ENCODE results near the gene HCK. TPM values are rescaled to one million over a fixed set of nuclear protein-coding genes. Genes with fewer than 3 reads are reported as not detected.

The HCK gene
- total RNA-seq, 1 experiment from 2014 or later: 16.9 TPM

DNA sequence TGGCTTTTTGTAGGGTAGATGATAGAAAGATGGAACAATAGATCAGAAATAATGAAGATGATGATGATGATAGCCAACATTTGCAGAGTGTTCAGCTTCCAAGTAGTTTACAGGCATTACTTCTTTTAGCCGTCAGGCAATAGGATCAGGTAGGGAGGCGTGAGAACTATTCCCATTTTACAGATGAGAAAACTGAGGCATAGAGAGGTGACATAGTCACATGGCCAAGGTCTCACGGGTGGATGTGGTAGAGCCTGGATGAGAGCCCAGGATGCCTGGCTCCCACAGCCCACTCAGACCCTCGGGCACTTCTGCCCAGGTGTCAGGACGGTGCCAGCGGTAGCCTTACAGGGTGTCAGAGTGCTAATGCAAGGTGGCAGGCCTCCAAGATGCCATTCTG is 31.4 kb downstream of the HCK start:
- no peak overlapping the region for H3K4me2 ChIP-seq (ENCODE audit: low read depth, low read length, poor library complexity, severe bottlenecking)
- no peak overlapping the region for H3K4me3 ChIP-seq (ENCODE audit: low read length)
- no peaks in the 10 kb centered on the region for H4K20me1 ChIP-seq (ENCODE audit: insufficient read depth, low read depth, low read length)
- no peak overlapping the region for H2AFZ ChIP-seq (ENCODE audit: low read length)
- no peak for DNase-seq
- no peaks in the 10 kb centered on the region for H3K79me2 ChIP-seq (ENCODE audit: low read length)
- no peaks in the 10 kb centered on the region for H3K27me3 ChIP-seq (ENCODE audit: low read length)
- H3K9me2 ChIP-seq (replicated peaks; ENCODE audit: insufficient read depth, low read length): no peaks in the 10 kb centered on the region
- H3K27ac ChIP-seq (ENCODE audit: low read length): no peak overlapping the region
- peaks cover 3% of the 10 kb centered on the region for H3K9me3 ChIP-seq (ENCODE audit: low read length)
- no peaks in the 10 kb centered on the region; the same call in 1 of the 2 replicates for H3K4me1 ChIP-seq (ENCODE audit: low read length)
- H3K36me3 ChIP-seq (ENCODE audit: insufficient read depth, low read length): no peaks in the 10 kb centered on the region
- no peak overlapping the region for H3K9ac ChIP-seq (ENCODE audit: low read length)

DNA sequence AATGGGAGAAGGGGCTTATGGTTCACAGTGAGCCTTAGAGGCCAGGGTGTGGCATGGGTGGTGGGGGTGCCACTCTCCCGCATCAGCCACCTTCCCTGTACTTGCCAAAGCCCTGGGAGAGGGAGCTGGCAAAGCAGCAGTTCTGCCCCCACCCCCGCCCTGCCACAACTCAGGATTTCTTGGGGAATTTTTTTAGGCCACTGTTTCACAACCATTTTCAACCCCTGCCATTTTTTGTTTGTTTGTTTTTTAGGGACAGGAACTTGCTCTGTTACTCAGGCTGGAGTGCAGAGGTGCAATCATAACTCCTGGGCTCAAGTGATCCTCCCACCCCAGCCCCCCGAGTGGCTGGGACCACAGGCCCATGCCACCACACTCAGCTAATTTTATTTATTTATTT is 35.0 kb downstream of the HCK start:
- H3K4me1 ChIP-seq (ENCODE audit: low read length): peaks cover 18% of the 10 kb centered on the region
- H3K27me3 ChIP-seq (ENCODE audit: low read length): no peaks in the 10 kb centered on the region
- H3K4me2 ChIP-seq (ENCODE audit: low read depth, low read length, poor library complexity, severe bottlenecking): no peak overlapping the region
- no peaks in the 10 kb centered on the region for H3K79me2 ChIP-seq (ENCODE audit: low read length)
- no peak overlapping the region for H3K4me3 ChIP-seq (ENCODE audit: low read length)
- no peaks in the 10 kb centered on the region for H3K9me2 ChIP-seq (replicated peaks; ENCODE audit: insufficient read depth, low read length)
- no peaks in the 10 kb centered on the region for H4K20me1 ChIP-seq (ENCODE audit: insufficient read depth, low read depth, low read length)
- no peaks in the 10 kb centered on the region for H3K36me3 ChIP-seq (ENCODE audit: insufficient read depth, low read length)
- no peak overlapping the region for H3K9ac ChIP-seq (ENCODE audit: low read length)
- peaks cover 11% of the 10 kb centered on the region for H3K9me3 ChIP-seq (ENCODE audit: low read length)
- DNase-seq: no peak
- H2AFZ ChIP-seq (ENCODE audit: low read length): no peak overlapping the region
- H3K27ac ChIP-seq (ENCODE audit: low read length): no peak overlapping the region

DNA sequence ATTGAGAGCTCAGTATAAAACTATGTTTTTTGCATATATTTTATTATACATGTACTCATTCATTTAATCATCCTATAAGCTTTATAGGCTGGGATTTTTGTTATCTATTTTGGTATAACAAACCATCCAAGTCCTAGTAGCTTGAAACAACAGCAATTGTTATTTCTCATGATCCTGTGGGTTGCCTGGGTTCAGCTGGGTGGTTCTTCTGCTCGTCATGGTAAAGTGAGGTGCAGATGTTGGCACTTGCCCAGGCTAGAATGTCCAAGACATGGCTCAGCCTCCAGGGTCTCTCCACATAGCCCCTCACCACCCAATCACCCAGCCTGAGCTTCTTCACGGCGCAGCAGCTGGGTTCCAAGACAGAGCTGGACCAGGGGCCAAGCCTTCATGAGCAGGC is 36.7 kb downstream of the HCK start:
- no peak for DNase-seq
- Histone ChIP-seq H3K9me2 (replicated peaks; ENCODE audit: insufficient read depth, low read length) (no peaks in the 10 kb centered on the region), H4K20me1 (ENCODE audit: insufficient read depth, low read depth, low read length) (no peaks in the 10 kb centered on the region), H3K36me3 (ENCODE audit: insufficient read depth, low read length) (no peaks in the 10 kb centered on the region), H3K9me3 (ENCODE audit: low read length) (peaks cover 11% of the 10 kb centered on the region), H3K79me2 (ENCODE audit: low read length) (no peaks in the 10 kb centered on the region), H3K27ac (ENCODE audit: low read length) (no peak overlapping the region), H3K4me2 (ENCODE audit: low read depth, low read length, poor library complexity, severe bottlenecking) (no peak overlapping the region), H3K4me3 (ENCODE audit: low read length) (no peak overlapping the region), H3K27me3 (ENCODE audit: low read length) (no peaks in the 10 kb centered on the region), H3K9ac (ENCODE audit: low read length) (no peak overlapping the region), H2AFZ (ENCODE audit: low read length) (no peak overlapping the region), H3K4me1 (ENCODE audit: low read length) (peaks cover 20% of the 10 kb centered on the region)

- H4K20me1 ChIP-seq (ENCODE audit: insufficient read depth, low read depth, low read length): no peaks in the 10 kb centered on the region
- peak overlapping the region; percentile 41 for H3K4me2 ChIP-seq (ENCODE audit: low read depth, low read length, poor library complexity, severe bottlenecking)
- H3K9ac ChIP-seq (ENCODE audit: low read length): peak overlapping the region; percentile 53
- peaks cover 11% of the 10 kb centered on the region for H3K9me3 ChIP-seq (ENCODE audit: low read length)
- H3K4me1 ChIP-seq (ENCODE audit: low read length): peaks cover 20% of the 10 kb centered on the region
- H3K36me3 ChIP-seq (ENCODE audit: insufficient read depth, low read length): no peaks in the 10 kb centered on the region
- no peaks in the 10 kb centered on the region for H3K79me2 ChIP-seq (ENCODE audit: low read length)
- peak overlapping the region; percentile 29; the same call in 1 of the 2 replicates for H3K4me3 ChIP-seq (ENCODE audit: low read length)
- peak overlapping the region; percentile 56 for H3K27ac ChIP-seq (ENCODE audit: low read length)
- H3K9me2 ChIP-seq (replicated peaks; ENCODE audit: insufficient read depth, low read length): no peaks in the 10 kb centered on the region
- DNase-seq: no peak
- H3K27me3 ChIP-seq (ENCODE audit: low read length): no peaks in the 10 kb centered on the region
- peak overlapping the region; percentile 62 for H2AFZ ChIP-seq (ENCODE audit: low read length)
Measured at GRCh38 chr20:32089637-32090362, 37.8 kb downstream of the HCK start.

GRCh38 chr20:32091888-32092346 is 39.9 kb downstream of the HCK start:
- peak; percentile 94 for DNase-seq
- Histone ChIP-seq H3K36me3 (ENCODE audit: insufficient read depth, low read length) (no peaks in the 10 kb centered on the region), H3K9me2 (replicated peaks; ENCODE audit: insufficient read depth, low read length) (no peaks in the 10 kb centered on the region), H3K27me3 (ENCODE audit: low read length) (no peaks in the 10 kb centered on the region), H3K9me3 (ENCODE audit: low read length) (peaks cover 11% of the 10 kb centered on the region), H3K4me2 (ENCODE audit: low read depth, low read length, poor library complexity, severe bottlenecking) (no peak overlapping the region), H3K4me1 (ENCODE audit: low read length) (peaks cover 20% of the 10 kb centered on the region), H4K20me1 (ENCODE audit: insufficient read depth, low read depth, low read length) (no peaks in the 10 kb centered on the region), H3K27ac (ENCODE audit: low read length) (0 out of 2 replicates have a peak overlapping the region, but pooled peaks have one; percentile 8), H2AFZ (ENCODE audit: low read length) (no peak overlapping the region), H3K79me2 (ENCODE audit: low read length) (no peaks in the 10 kb centered on the region), H3K9ac (ENCODE audit: low read length) (0 out of 2 replicates have a peak overlapping the region, but pooled peaks have one; percentile 28), H3K4me3 (ENCODE audit: low read length) (no peak overlapping the region)

DNA sequence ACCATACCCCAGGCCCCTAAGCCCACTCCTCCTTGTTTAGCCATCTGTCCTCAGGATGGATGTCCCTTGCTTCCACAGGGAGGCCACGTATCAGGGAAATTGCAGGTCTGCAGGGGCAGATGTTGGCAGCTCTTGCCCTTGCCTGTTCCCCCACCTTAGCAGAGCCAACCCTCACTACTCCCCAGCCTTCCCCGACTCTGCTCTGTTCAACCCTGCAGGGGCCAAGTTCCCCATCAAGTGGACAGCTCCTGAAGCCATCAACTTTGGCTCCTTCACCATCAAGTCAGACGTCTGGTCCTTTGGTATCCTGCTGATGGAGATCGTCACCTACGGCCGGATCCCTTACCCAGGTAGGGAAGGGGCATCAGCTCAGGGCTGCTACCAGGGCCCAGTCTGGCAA is 46.7 kb downstream of the HCK start:
- Histone ChIP-seq H2AFZ (ENCODE audit: low read length) (no peak overlapping the region), H3K4me3 (ENCODE audit: low read length) (no peak overlapping the region), H4K20me1 (ENCODE audit: insufficient read depth, low read depth, low read length) (no peaks in the 10 kb centered on the region), H3K9me3 (ENCODE audit: low read length) (no peaks in the 10 kb centered on the region), H3K79me2 (ENCODE audit: low read length) (no peaks in the 10 kb centered on the region), H3K9ac (ENCODE audit: low read length) (no peak overlapping the region), H3K4me1 (ENCODE audit: low read length) (no peaks in the 10 kb centered on the region), H3K27ac (ENCODE audit: low read length) (no peak overlapping the region), H3K9me2 (replicated peaks; ENCODE audit: insufficient read depth, low read length) (no peaks in the 10 kb centered on the region), H3K27me3 (ENCODE audit: low read length) (no peaks in the 10 kb centered on the region), H3K4me2 (ENCODE audit: low read depth, low read length, poor library complexity, severe bottlenecking) (no peak overlapping the region), H3K36me3 (ENCODE audit: insufficient read depth, low read length) (no peaks in the 10 kb centered on the region)
- DNase-seq: no peak

DNA sequence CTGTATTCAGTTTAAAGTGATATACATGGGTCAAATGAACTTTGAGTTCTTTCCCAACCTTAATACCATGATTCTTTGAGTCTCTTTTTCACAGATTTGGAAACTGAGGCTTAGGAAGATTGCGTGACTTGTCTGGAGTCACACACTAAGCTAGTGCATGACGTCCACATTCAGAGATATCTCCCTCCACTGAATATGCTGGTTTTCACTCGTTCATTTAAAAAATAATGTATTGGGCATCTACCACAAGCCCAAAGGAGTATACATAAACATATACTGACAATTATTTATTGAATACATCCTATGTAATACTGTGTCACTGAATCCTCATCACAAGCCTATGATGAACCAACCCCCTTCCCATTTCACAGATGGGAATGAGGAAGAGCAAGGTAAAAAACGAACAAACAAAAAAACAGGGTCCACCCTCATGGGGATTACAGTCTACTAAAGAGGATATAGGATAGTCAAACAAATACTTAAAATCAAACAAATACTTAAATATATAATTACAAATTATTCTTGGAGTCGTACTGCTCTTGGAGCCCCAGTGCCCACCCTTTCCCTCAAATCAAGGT is 56.9 kb downstream of the HCK start:
- peak overlapping the region; percentile 93 for H2AFZ ChIP-seq (ENCODE audit: low read length)
- peaks cover 8% of the 10 kb centered on the region; the same call in 1 of the 2 replicates for H3K9me2 ChIP-seq (replicated peaks; ENCODE audit: insufficient read depth, low read length)
- peaks cover 43% of the 10 kb centered on the region for H3K79me2 ChIP-seq (ENCODE audit: low read length)
- H3K9ac ChIP-seq (ENCODE audit: low read length): no peak overlapping the region
- no peak overlapping the region for H3K27ac ChIP-seq (ENCODE audit: low read length)
- no peaks in the 10 kb centered on the region; the same call in 1 of the 2 replicates for H3K36me3 ChIP-seq (ENCODE audit: insufficient read depth, low read length)
- H3K4me2 ChIP-seq (ENCODE audit: low read depth, low read length, poor library complexity, severe bottlenecking): peak overlapping the region; percentile 88
- peaks cover 12% of the 10 kb centered on the region for H3K4me1 ChIP-seq (ENCODE audit: low read length)
- no peaks in the 10 kb centered on the region for H4K20me1 ChIP-seq (ENCODE audit: insufficient read depth, low read depth, low read length)
- no peaks in the 10 kb centered on the region for H3K27me3 ChIP-seq (ENCODE audit: low read length)
- DNase-seq: no peak
- no peaks in the 10 kb centered on the region for H3K9me3 ChIP-seq (ENCODE audit: low read length)
- peak overlapping the region; percentile 18; the same call in 1 of the 2 replicates for H3K4me3 ChIP-seq (ENCODE audit: low read length)

GRCh38 chr20:32109392-32110172 is 57.5 kb downstream of the HCK start, which contains the start of gene TM9SF4:
Gene TM9SF4, plus strand, starts transcription at chr20:32109714. Its CDS starts 27 bp downstream, at chr20:32109741.
- Histone ChIP-seq H3K79me2 (ENCODE audit: low read length) (peaks cover 50% of the 10 kb centered on the region), H3K4me3 (ENCODE audit: low read length) (peak within 1 kb of the TSS; percentile 86), H3K9ac (ENCODE audit: low read length) (peak within 1 kb of the TSS; percentile 86), H3K4me2 (ENCODE audit: low read depth, low read length, poor library complexity, severe bottlenecking) (peak within 1 kb of the TSS; percentile 88), H3K36me3 (ENCODE audit: insufficient read depth, low read length) (no peaks in the 10 kb centered on the region; the same call in 1 of the 2 replicates), H2AFZ (ENCODE audit: low read length) (peak within 1 kb of the TSS; percentile 93), H3K9me3 (ENCODE audit: low read length) (no peaks in the 10 kb centered on the region), H3K27me3 (ENCODE audit: low read length) (no peaks in the 10 kb centered on the region), H3K4me1 (ENCODE audit: low read length) (peaks cover 12% of the 10 kb centered on the region), H4K20me1 (ENCODE audit: insufficient read depth, low read depth, low read length) (no peaks in the 10 kb centered on the region), H3K27ac (ENCODE audit: low read length) (peak within 1 kb of the TSS; percentile 74), H3K9me2 (replicated peaks; ENCODE audit: insufficient read depth, low read length) (peaks cover 8% of the 10 kb centered on the region; the same call in 1 of the 2 replicates)
- DNase-seq: peak; percentile 98
